GM21360 (cell line): ENCODE results near the gene ATP6V0A4.
"Not testable (repeated sequence)": the region's sequence is repeated elsewhere in the genome, so short reads cannot be mapped to it uniquely, and the experiment has no call there.

Source experiments
- ATAC-seq: cut with Tn5 transposase; IDR thresholded peaks from one replicate; pipeline ENCODE4 v1.9.1; 2021; ENCODE audit warnings: mild to moderate bottlenecking, moderate library complexity; ENCODE audit not compliant: unreplicated experiment

The ATP6V0A4 gene

DNA sequence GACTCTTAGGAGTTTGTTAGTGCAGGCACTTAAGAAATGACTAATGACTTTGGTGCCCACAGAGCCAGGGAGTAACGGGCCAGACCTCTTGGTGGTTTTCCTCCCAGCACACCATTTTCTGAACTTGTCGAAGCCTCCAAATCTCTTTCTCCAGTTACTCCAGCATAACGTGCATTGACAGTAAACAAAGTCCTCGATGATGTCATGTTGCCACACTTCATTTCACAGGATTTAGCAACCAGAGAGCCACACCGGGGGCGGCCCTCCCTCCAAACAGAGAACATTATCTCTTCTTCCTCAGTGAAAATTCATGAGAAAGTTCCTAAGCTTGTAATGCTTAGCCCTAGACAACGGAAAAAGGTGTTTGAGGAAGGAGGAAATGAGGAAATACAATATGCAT, 92.8 kb downstream of the ATP6V0A4 start:
- ATAC-seq = no peak

DNA sequence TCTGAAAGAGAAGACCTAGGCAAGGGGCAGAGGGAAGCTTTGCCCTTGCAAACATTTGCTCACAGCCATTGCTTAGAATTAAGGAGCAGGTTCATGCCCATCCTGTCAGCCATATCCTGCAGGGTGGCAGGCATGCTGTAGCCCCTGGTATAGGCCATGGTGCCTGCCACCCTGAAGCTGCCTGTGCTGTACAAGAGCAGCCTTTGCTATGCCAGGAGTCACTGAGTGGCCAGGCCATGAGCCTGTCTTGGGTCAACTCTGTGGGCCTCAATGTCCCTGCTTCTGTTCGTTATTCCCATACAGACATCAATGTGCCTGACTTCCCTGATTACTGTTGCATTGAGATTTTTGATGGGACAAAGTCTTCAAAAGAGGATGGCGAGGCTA, 96.5 kb downstream of the ATP6V0A4 start:
- ATAC-seq = no peak

DNA sequence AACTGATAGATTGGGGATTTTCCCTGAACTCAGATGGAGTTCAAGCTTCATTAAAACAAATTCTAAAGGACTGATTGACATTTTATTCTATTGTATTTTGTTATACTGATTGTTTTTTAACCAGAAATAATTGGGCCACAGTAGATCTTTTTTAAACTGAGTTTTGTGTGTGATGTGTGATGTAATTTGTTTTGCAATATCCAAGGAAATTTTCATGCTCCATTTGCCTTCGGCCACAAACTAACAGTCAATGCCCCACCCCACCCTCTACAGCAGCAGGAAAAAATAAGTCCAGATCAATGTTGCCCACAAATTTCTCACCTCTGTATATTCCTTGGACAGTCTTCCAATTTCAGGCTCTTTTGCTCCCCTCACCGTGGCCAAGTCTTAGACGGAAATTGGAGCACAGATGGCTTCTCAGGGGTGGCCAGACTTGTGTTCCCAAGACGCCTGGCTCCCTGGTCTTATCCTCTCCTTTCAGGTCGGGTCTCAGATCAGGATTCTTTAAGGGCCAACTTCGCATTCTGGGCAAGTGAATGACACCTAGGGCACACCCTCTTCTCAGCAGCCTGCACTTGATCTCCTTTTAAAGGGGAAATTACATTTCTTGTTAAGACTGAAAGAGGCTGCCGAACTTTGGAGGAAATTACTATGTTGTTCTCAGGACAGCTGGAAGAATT, 97.0 kb downstream of the ATP6V0A4 start, which contains the start of gene SVOPL:
SVOPL (minus strand) TSS at position 506 of the 680 bp plus-strand sequence. CDS start 22,317 bp downstream, outside the sequence.
- ATAC-seq = no peak

DNA sequence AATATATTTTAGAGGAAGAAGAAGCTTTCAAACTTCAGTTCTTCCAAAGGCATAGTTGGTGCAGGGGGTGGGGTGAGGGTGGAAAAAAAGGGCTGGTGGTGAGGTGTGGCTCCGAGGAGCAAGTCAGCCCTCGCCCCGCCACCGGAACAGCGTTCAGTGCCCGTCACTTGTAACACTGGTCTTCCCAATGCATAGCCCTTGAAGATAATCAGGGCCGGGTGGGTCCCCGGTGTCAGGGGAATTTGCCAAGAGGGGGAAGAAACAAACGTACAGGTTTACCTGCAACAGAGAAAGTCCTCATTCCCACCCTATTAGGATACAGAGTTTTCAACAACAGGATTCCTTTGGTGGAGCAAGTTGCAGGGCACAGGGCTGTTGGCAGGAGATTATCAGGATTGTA, 98.3 kb downstream of the ATP6V0A4 start:
- no peak for ATAC-seq

DNA sequence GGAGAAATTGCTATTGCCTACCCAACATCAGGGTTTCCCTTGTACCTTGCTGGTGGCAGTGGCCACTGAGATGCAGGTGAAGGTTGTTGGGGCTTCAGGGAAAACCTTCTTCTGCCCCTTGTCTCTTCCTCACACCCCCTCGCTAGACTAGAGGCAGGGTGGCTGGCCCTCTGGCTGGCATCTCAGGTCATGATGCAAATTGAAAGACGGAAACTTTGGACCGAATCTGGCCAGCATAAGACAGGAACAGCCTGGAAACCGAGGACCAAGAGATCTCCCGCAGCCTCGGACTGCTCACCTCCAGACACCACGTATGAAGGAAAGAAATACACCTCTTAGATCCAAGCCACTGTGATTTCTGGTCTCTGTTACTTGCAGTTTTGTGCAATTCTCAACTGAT, 99.7 kb downstream of the ATP6V0A4 start:
- ATAC-seq = no peak

DNA sequence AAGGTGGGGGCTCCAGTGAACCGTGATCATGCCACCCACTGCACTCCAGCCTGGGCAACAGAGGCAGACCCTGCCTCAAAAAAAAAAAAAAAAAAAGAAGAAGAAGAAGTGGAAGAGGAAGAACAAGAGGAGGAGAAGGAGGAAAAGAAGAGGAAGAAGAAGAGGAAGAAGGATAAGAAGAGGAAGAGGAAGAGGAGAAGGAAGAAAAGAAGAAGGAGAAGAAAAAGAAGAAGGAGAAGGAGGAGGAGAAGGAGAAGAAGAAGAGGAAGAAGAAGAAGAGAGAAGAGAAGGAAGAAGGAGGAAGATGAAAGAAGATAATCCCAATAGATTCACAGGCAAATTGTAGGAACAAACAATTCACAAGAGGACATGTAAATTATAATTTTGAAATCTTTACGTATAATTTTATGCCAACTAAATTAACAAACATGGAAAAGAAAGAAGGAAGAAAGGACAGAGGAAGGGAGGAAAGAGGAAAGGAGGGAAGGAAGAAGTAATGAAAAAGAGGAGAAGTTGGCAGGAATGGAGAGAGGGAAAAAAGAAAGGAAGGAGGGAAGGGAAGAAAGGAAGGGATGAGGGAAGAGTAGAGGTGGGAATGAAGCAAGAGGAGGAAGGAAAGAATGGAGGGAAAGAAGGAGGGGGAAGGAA, 100.3 kb downstream of the ATP6V0A4 start:
- no peak for ATAC-seq

DNA sequence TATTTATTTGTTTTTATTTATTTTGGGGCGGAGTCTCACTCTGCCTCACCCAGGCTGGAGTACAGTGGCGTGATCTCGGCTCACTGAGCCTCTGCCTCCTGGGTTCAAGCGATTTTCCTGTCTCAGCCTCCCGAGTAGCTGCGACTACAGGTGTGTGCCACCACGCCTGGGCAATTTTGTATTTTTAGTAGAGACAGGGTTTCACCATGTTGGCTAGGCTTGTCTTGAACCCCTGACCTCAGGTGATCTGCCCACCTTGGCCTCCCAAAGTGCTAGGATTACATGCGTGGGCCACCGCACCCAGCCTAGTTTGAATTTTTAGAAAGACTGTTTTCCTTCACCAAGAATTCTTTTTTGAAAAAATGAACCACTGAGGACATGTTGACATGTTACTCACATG, 102.2 kb downstream of the ATP6V0A4 start:
- ATAC-seq = not testable (repeated sequence)

DNA sequence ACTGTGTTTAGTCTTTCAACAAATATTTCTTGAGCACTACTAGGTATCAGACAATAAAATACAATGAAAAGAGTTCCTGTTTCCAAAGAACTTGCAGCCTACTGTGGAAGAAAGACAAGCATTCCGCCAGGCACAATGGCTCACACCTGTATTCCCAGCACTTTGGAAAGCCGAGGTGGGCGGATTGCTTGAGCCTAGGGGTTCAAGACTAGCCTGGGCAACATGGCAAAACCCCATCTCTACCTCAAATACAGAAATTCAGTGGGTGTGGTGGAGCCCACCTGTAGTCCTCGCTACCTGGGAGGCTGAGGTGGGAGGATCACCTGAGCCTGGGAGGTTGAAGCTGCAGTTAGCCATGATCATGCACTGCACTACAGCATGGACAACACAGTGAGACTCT, 102.9 kb downstream of the ATP6V0A4 start:
- ATAC-seq = no peak

DNA sequence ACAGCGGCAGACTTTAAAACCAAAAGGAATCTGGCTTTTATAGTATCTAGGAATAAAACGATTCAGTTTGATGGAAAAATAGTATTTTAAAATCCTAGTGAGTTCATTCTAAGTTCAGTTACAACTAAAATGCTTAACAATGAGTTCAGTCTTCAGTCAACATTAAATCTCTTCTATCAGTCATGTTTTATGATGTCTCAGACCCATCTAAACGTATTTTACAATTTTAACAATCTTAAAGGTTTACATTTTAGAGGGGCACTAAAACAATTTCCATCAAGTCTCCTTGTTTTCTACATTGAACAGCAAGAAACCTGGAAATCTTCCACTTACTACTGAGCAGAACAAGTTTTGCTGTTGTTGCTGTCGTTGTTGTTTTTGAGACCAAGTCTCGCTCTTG, 106.8 kb downstream of the ATP6V0A4 start:
- ATAC-seq = no peak

DNA sequence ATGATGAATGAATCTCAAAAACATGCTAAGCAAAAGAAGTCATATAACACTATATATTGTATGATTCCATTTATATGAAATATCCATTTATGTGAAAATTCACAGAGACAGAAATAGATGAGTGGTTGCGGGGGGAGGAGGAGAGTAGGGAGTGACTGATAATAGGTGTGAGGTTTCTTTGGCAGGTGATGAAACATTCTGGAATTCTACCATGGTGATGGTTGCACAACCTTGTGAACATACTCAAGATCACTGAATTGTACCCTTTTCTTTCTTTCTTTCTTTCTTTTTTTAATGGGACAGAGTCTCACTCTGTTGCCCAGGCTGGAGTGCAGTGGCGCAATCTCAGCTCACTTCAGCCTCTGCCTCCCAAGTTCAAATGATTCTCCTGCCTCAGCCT, 107.5 kb downstream of the ATP6V0A4 start:
- ATAC-seq = no peak

DNA sequence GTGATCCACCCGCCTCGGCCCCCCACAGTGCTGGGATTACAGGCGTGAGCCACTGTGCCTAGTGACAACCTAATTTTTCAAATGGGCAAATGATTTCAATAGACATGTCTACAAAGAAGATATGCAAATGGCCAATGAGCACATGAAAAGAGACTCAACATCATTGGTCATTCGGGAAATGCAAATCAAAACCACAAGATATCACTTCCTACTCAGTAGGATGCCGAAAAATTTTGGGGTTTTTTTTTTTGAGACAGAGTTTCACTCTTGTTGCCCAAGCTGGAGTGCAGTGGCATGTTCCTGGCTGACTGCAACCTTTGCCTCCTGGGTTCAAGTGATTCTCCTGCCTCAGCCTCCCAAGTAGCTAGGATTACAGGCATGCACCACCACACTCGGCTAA, 110.0 kb downstream of the ATP6V0A4 start:
- ATAC-seq = not testable (repeated sequence)

DNA sequence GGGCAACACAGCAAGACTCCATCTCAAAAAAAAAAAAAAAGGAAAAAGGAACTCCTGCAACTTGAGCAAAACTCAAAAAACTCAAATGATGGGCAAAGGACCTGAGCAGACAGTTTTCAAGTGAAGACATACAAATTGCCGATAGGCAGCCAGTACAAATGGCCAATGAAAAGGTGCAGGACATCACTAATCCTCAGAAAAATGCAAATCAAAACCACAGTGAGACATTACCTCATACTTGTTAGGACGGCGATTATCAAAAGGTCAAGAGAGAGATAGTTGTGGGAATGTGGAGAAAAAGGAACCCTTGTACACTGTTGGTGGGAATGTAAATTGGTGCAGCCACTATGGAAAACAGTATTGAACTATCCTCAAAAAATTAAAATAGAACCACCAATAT, 113.7 kb downstream of the ATP6V0A4 start:
- no peak for ATAC-seq

DNA sequence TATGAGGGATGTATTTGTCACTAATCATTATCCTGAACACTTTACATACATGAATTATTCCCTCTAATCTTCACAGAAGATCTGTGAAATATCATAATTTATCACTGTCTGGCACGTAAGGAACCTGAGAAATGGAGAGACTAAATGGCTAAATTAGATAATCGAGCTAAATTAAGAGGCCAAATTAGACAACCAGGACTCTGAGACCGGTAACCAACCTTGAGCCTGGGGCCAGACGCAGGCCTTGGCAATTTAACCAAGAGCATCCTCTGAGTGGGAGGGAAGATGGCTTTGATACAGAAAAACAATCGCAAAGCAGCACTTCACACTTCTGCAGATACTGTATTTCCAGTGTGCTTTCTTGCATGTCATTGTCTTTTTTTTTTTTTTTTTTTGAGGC, 118.2 kb downstream of the ATP6V0A4 start:
- ATAC-seq = no peak

DNA sequence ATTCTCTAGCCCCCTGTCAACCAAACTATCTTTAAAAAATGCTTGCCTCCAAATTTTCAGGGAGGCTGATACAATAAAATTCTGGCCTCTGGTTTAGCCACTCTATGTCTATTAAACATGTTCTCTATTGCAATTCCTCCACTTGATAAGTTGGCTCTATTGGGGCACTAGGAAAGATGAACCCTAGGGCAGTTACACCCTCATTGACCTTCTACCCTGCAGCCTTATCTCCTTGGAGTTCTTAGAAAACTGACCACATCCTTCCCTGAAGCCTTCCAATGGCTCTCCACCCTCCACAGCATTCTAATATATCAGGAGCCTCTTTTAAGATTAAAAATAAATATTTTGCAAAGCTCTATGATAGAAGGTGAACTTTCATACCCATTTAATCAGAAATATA, 127.4 kb downstream of the ATP6V0A4 start:
- ATAC-seq = no peak

DNA sequence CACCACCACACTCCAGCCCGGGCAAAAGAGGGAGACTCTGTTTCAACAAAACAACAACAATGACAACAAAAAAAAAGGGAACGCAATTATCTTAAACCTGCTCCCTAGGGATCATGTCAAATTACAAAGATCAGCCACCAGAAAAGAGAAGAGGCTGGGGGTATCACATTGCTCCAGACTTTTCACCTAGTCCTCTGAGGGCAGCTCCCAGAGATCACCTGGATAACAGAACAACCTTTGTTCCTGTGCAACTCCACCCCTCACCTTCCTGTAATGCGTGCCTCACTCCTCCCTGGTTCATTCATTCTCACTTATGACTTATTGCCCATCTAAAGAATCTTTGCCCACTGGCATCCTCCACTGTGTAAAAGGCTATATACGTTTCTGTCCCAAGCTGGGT, 128.6 kb downstream of the ATP6V0A4 start:
- ATAC-seq = no peak

DNA sequence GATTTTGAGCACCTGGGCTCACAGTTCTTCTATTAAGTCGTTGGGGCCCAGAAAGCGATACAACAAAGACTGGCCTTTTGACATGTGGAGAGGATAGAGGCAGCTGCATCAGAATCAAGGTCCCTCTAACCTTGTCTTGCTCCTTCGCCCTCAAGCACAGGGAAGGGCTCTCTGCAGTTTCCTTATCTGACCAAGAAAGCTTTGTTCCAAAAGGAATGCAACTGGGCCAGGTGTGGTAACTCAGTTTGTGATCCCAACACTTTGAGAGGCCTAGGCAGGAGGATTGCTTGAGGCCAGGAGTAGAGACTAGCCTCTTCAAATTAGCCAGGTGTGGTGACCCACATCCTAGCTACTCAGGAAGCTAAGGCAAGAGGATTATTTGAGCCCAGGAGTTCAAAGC, 129.1 kb downstream of the ATP6V0A4 start:
- no peak for ATAC-seq

DNA sequence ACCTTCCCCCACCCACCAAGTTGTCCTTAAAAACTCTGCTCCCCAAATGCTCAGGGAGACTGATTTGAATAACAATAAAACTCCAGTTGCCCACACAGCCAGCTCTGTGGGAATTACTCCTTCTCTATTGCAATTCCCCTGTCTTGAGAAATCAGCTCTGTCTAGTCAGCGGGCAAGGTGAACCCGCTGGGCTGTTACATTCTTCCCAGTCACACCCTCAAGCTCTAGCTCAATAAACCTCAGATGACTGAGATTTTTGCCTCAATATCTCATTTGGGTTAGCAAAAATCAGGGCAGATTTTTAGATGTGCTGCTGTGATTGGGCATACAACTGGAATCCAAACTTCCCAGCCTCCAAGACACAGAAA, 129.8 kb downstream of the ATP6V0A4 start:
- no peak for ATAC-seq

DNA sequence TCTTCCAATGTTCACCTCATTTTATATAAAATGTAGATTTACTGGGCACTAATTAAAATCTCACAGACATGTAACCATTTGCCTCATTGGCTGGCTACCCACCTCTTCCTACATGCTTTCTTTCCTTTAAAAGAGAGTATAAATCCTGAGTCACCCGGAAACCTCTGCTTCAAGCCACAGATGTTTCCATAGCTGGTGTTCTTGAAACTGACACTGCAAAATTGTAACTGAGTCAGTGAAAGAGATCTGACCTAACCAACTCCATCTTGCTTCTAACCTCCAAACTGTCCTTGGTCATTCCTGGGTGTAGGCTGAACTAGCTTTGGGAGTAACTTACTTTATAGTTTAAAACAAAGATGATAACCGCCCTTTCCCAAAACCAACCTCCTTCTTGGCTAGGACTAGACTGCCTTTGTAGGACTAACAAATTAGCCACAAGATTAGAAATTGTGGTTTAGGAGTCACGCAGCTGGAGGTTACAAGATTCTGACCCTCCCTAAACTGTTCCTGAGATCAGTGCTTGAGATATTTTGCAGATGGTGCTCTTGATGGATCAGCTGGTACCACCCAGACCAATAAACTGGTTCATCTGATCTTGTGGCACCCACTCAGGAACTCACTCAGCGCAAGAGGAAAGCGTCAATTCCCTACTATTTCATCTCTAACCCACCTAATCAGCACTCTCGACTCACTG, 130.3 kb downstream of the ATP6V0A4 start:
- ATAC-seq = no peak

DNA sequence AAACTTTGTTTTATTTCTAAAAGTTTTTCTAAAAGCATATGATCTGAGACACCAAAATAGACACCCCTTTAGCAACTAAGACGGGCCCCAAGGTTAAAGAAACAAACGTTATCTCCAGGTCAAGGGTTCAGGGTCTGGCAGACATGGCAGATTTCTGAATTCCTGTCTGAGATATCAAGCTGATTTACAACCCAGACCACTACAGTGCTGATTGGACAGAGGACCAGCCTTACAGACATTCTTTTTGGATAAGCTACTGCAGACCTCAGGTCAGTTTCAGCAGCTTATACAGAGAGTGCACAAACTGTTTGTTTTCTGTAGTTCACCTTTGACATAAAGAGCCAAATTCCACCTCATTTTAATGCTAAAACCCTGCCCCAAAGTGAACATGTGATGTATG, 131.6 kb downstream of the ATP6V0A4 start:
- no peak for ATAC-seq

DNA sequence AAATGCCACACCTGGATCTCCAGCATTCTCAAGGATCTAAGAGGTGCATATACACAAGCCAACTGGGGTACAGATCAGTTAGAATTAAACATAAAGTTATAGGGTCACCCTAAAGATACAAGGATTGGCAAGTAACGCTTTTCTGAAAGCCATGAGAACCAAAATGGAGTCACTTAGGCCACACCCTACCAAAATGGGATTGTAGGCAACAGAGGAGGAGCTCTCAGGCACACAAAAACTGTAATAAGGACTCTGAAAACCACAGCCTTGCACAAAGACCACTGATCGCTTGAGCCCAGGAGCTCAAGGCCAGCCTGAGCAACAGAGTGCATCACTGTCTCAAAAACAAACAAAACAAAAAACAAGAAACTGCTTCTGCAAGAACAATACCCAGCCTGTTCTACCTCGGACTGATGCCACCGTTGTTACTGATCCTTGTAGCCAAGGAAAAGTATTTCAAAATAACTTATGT, 132.3 kb downstream of the ATP6V0A4 start:
- no peak for ATAC-seq

DNA sequence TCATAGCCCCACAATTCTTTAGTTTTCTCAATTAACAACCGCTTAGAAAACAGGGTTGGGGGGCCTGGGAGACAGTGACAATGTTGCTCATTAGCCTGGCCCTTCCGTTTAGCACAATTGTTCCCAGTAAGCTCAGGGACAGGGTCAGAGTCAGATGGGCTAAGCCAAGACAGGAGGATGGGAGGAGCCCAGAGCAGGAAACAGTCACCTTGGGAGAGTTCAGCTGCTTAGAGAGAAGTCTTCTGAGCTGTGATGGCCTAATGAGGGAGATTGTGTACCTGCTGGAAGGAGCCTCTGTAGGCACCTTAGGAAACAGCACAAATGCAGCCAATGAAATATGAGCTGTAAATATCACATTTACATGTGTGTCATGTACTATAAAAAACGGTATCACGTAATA, 132.7 kb downstream of the ATP6V0A4 start:
- ATAC-seq = no peak
